Kidney (tissue), 14 donors: Measurements from ENCODE around the gene TCF12. TPM values are rescaled to one million over a fixed set of nuclear protein-coding genes. Genes with fewer than 3 reads are reported as not detected.

Experiments used
- DNase-seq, 5 donors: peaks; one replicate each; pipeline ENCODE4 v3.0.0-alpha.2; 2013 to 2020
- FAIRE-seq: peaks from 2 replicates; lab custom pipeline; 2012; peaks lifted over from hg19 to GRCh38; lab: Jason Lieb, UNC
- H3K27ac ChIP-seq, 2 donors: one replicate each; pipeline ENCODE4 v1.7.0; 2013; ENCODE audit warnings: low read depth in 2 of 2, low read length in 2 of 2, inconsistent platforms in 1 of 2
- H3K27me3 ChIP-seq: one replicate; pipeline ENCODE4 v1.7.1; 2013; ENCODE audit warnings: low read length, inconsistent platforms; ENCODE audit not compliant: control insufficient read depth, insufficient read depth
- H3K36me3 ChIP-seq, 3 donors: one replicate each; pipeline versions ENCODE4 v1.7.0 to v1.7.1; 2013; ENCODE audit warnings: low read length in 3 of 3, control low read depth in 1 of 3, inconsistent platforms in 1 of 3; ENCODE audit not compliant: insufficient read depth in 3 of 3, control insufficient read depth in 2 of 3
- H3K4me1 ChIP-seq, 3 donors: one replicate each; pipeline versions ENCODE4 v1.7.0 to v1.7.1; 2013; ENCODE audit warnings: low read length in 3 of 3, inconsistent platforms in 1 of 3, low read depth in 1 of 3; ENCODE audit not compliant: control insufficient read depth in 2 of 3, insufficient read depth in 2 of 3
- H3K4me3 ChIP-seq, 3 donors: one replicate each; pipeline versions ENCODE4 v1.7.0 to v1.8.1; 2013; ENCODE audit warnings: low read length in 3 of 3, control low read depth in 1 of 3, inconsistent platforms in 1 of 3
- H3K9ac ChIP-seq, 3 donors: one replicate each; pipeline versions ENCODE4 v1.7.0 to v1.7.1; 2013; ENCODE audit warnings: low read length in 3 of 3, control low read depth in 1 of 3, inconsistent platforms in 1 of 3
- H3K9me3 ChIP-seq, 3 donors: one replicate each; pipeline versions ENCODE4 v1.7.0 to v1.7.1; 2013; ENCODE audit warnings: low read length in 3 of 3, control low read depth in 1 of 3, inconsistent platforms in 1 of 3; ENCODE audit not compliant: control insufficient read depth in 2 of 3, insufficient read depth in 1 of 3
- CTCF ChIP-seq: IDR thresholded peaks from 3 replicates; pipeline ENCODE4 v1.5.1; 2012; ENCODE audit warnings: mild to moderate bottlenecking, moderate library complexity, borderline replicate concordance; ENCODE audit not compliant: insufficient read depth; ENCODE audit errors: extremely low read depth
- intact Hi-C: fragments of 100-400 bp; cut with DNase I; formaldehyde crosslinking; loops from one replicate; pipeline ENCODE4 v1.11.1; 2022
- polyA plus RNA-seq: library from polyadenylated mRNA; stranded (reverse); fragments of 350-450 nt; fragmentation: Illumina TruSeq; extraction: RNeasy Lipid Tissue Mini Kit (QIAGEN cat#74804); gene quantifications from one replicate; pipeline ENCODE4 v1.2.3, GENCODE V29; 2014; ENCODE audit warnings: low read depth, low replicate concordance; ENCODE audit not compliant: insufficient read depth
- total RNA-seq: library from RNA; stranded (reverse); fragmentation: NEBNext Ultra II Directional; extraction: Animal tissue kit (Norgen Biotek cat#: 25700); gene quantifications from one replicate; pipeline ENCODE4 v1.2.1, GENCODE V29; 2021
- donor health status: control.
- donor health status: control.
- donor health status: control.
- donor health status: control.
- donor health status: control.
- donor health status: DM: yes; HTN: yes; CAD: no.
- donor health status: Normal renal cell carcinoma (clear cell type).

Gene TCF12
- total and polyA plus RNA-seq, 2 donors from 2014 or later = 16.3 to 116 TPM

GRCh38 chr15:57146506-57147201 is 228.2 kb downstream of the TCF12 start:
- peak; percentile 96 for FAIRE-seq
- DNase-seq = peak in 2 of 5 donors; percentile 77 to 86
- peak overlapping the region in 2 of 3 donors; percentile 13 to 21 for H3K4me3 ChIP-seq

GRCh38 chr15:57147621-57148020 is 229.2 kb downstream of the TCF12 start:
- no peaks in the 10 kb centered on the region for H3K27me3 ChIP-seq
- no peak overlapping the region for H3K9ac ChIP-seq
- peaks cover 0 to 3% (median 2%) of the 10 kb centered on the region in 3 donors for H3K36me3 ChIP-seq
- peaks cover 0 to 8% (median 0%) of the 10 kb centered on the region in 3 donors for H3K9me3 ChIP-seq
- intact Hi-C loops = loop anchor here (10.0 kb wide), 1 partner anchor 157 kb away; no protein-coding TSS in a partner anchor
- DNase-seq (no peak), FAIRE-seq (no peak)
- no peak overlapping the region for H3K4me3 ChIP-seq
- peaks cover 0 to 7% (median 5%) of the 10 kb centered on the region in 3 donors for H3K4me1 ChIP-seq
- TF ChIP-seq CTCF = no peak
- H3K27ac ChIP-seq = no peak overlapping the region

More at GRCh38 chr15:57146506-57147201, 228.2 kb downstream of the TCF12 start:
- Histone ChIP-seq H3K27me3 (no peaks in the 10 kb centered on the region), H3K9ac (peak overlapping the region in 1 of 3 donors; percentile 13), H3K27ac (no peak overlapping the region), H3K9me3 (peaks cover 0 to under 1% (median 0%) of the 10 kb centered on the region in 3 donors), H3K4me1 (peaks cover 0 to 7% (median 5%) of the 10 kb centered on the region in 3 donors), H3K36me3 (no peaks in the 10 kb centered on the region)
- intact Hi-C loops = loop anchor here (10.0 kb wide), 1 partner anchor 158 kb away; no protein-coding TSS in a partner anchor
- peak; percentile 69 for TF ChIP-seq CTCF

- DNase-seq (no peak), FAIRE-seq (no peak)
- H3K9me3 ChIP-seq = peaks cover 0 to 10% (median 0%) of the 10 kb centered on the region in 3 donors
- intact Hi-C loops = loop anchor here (10.0 kb wide), 1 partner anchor 157 kb away; no protein-coding TSS in a partner anchor
- H3K27me3 ChIP-seq = no peaks in the 10 kb centered on the region
- no peak overlapping the region for H3K4me3 ChIP-seq
- peaks cover 0 to 3% (median 2%) of the 10 kb centered on the region in 3 donors for H3K36me3 ChIP-seq
- TF ChIP-seq CTCF = no peak
- no peak overlapping the region for H3K27ac ChIP-seq
- peaks cover 0 to 7% (median 5%) of the 10 kb centered on the region in 3 donors for H3K4me1 ChIP-seq
- no peak overlapping the region for H3K9ac ChIP-seq
Measured at GRCh38 chr15:57148262-57148661, 229.8 kb downstream of the TCF12 start.
